K562 (cell line): ENCODE results near the gene PLXNA3. TPM values are rescaled to one million over a fixed set of nuclear protein-coding genes. Genes with fewer than 3 reads are reported as not detected.

Experiments
- BCOR ChIP-seq: fragments of 450-650 bp; IDR thresholded peaks from 2 replicates; pipeline ENCODE4 v1.6.1; 2016
- CHCHD3 ChIP-seq: fragments of 250-450 bp; sonication (Bioruptor Pico); IDR thresholded peaks from 2 replicates; pipeline ENCODE4 v2.1.2; 2022; ENCODE audit warnings: mild to moderate bottlenecking
- GABPB2 ChIP-seq: fragments of 250-450 bp; sonication (Bioruptor Pico); conservative IDR thresholded peaks from 2 replicates; pipeline ENCODE4 v1.5.1; 2021; ENCODE audit warnings: mild to moderate bottlenecking
- GTF2F1 ChIP-seq: IDR thresholded peaks from 2 replicates; pipeline ENCODE4 v1.6.1; 2011; ENCODE audit warnings: low read depth, low read length, improper control_type of control experiment
- HEY1 ChIP-seq: fragments of 250-450 bp; sonication (Bioruptor Pico); IDR thresholded peaks from 2 replicates; pipeline ENCODE4 v1.5.0; 2020; ENCODE audit warnings: mild to moderate bottlenecking, moderate library complexity, borderline replicate concordance
- HNRNPUL1 ChIP-seq: fragments of 200-400 bp; formaldehyde crosslinking; IDR thresholded peaks from 2 replicates; pipeline ENCODE4 v1.6.1; 2017; ENCODE audit warnings: low read length
- KDM1A ChIP-seq, 2 experiments: fragments of 450-650 bp; IDR thresholded peaks; 2 replicates each; pipeline ENCODE4 v1.6.1; 2016; ENCODE audit warnings: mild to moderate bottlenecking in 2 of 2
- L3MBTL2 ChIP-seq: fragments of 450-650 bp; IDR thresholded peaks from 2 replicates; pipeline ENCODE4 v1.6.1; 2016; ENCODE audit warnings: mild to moderate bottlenecking, moderate library complexity
- LARP7 ChIP-seq: fragments of 450-650 bp; IDR thresholded peaks from 2 replicates; pipeline ENCODE4 v1.6.1; 2016
- RREB1 ChIP-seq: fragments of 250-450 bp; sonication (Bioruptor Pico); IDR thresholded peaks from 2 replicates; pipeline ENCODE4 v1.4.0; 2020
- TAF7 ChIP-seq: fragments of 450-650 bp; IDR thresholded peaks from 2 replicates; pipeline ENCODE4 v1.6.1; 2016; ENCODE audit warnings: missing genetic modification characterization, missing compliant biosample characterization
- TCF7L2 ChIP-seq: fragments of 150-350 bp; IDR thresholded peaks from 2 replicates; pipeline ENCODE4 v1.6.1; 2016; ENCODE audit warnings: low read depth, mild to moderate bottlenecking, low read length, moderate library complexity
- TCFL5 ChIP-seq: fragments of 250-450 bp; sonication (Bioruptor Pico); conservative IDR thresholded peaks from 2 replicates; pipeline ENCODE4 v1.6.1; 2021; ENCODE audit warnings: mild to moderate bottlenecking, moderate library complexity, matching md5 sums
- ZEB2 ChIP-seq: fragments of 450-650 bp; IDR thresholded peaks from 2 replicates; pipeline ENCODE4 v1.6.1; 2016
- ZFX ChIP-seq: sonication (generic); formaldehyde crosslinking; IDR thresholded peaks from 2 replicates; pipeline ENCODE4 v1.8.0; 2022; ENCODE audit warnings: mild to moderate bottlenecking, missing genetic modification reagents, moderate library complexity
- ZNF436 ChIP-seq: fragments of 250-450, 450-650 bp; sonication (Bioruptor Pico); formaldehyde crosslinking; IDR thresholded peaks from 2 replicates; pipeline ENCODE4 v1.7.0; 2020; ENCODE audit warnings: mild to moderate bottlenecking
- ZNF518B ChIP-seq: fragments of 250-450 bp; sonication (Bioruptor Pico); IDR thresholded peaks from 2 replicates; pipeline ENCODE4 v1.5.0; 2021; ENCODE audit warnings: mild to moderate bottlenecking, moderate library complexity
- polyA plus RNA-seq, 8 experiments: library from polyadenylated mRNA; depleted of rRNA in 4 of 8; stranded (reverse) in 5 of 8; unstranded in 3 of 8; fragments of >200 nt; fragmentation: Nextera tagmentation in 2 of 8; fragmentation: Illumina TruSeq in 1 of 8; extraction: Ambion mirVana in 2 of 8; extraction: Trizol in 1 of 8; gene quantifications; 2 replicates each; pipeline versions ENCODE4 v1.2.1 to v1.2.3, GENCODE V29; 2011 to 2014; ENCODE audit warnings: inconsistent platforms in 1 of 8, missing spikeins in 1 of 8
- total RNA-seq, 7 experiments: library from RNA; depleted of rRNA in 6 of 7; stranded (reverse); fragments of >200 nt in 6 of 7; fragmentation: Illumina TruSeq in 2 of 7; extraction: Trizol in 2 of 7; gene quantifications; 2 replicates each; pipeline versions ENCODE4 v1.2.1 to v1.2.3, GENCODE V29; 2011 to 2021; ENCODE audit warnings: low replicate concordance in 1 of 7
- TF ChIP-seq, protein P1 (sequence below): fragments of 450-650 bp; IDR thresholded peaks from 2 replicates; pipeline ENCODE4 v1.6.1; 2016; ENCODE audit warnings: low read depth, mild to moderate bottlenecking, moderate library complexity
- TF ChIP-seq, protein P2 (sequence below): fragments of 250-450 bp; sonication (Bioruptor Pico); IDR thresholded peaks from 2 replicates; pipeline ENCODE4 v1.5.0; 2021; ENCODE audit warnings: mild to moderate bottlenecking, borderline replicate concordance

The PLXNA3 gene
- total and polyA plus RNA-seq, 9 of the 15 experiments (the other 6 are each of a cell fraction or from before 2014, with no cell fraction given), result 0.32 to 47.8 (median 7.5) TPM

- no peak for TF ChIP-seq ZNF436 (CRISPR knock-in tag)
- TF ChIP-seq, protein P1, sequence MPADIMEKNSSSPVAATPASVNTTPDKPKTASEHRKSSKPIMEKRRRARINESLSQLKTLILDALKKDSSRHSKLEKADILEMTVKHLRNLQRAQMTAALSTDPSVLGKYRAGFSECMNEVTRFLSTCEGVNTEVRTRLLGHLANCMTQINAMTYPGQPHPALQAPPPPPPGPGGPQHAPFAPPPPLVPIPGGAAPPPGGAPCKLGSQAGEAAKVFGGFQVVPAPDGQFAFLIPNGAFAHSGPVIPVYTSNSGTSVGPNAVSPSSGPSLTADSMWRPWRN, result no peak
- TF ChIP-seq, protein P2, sequence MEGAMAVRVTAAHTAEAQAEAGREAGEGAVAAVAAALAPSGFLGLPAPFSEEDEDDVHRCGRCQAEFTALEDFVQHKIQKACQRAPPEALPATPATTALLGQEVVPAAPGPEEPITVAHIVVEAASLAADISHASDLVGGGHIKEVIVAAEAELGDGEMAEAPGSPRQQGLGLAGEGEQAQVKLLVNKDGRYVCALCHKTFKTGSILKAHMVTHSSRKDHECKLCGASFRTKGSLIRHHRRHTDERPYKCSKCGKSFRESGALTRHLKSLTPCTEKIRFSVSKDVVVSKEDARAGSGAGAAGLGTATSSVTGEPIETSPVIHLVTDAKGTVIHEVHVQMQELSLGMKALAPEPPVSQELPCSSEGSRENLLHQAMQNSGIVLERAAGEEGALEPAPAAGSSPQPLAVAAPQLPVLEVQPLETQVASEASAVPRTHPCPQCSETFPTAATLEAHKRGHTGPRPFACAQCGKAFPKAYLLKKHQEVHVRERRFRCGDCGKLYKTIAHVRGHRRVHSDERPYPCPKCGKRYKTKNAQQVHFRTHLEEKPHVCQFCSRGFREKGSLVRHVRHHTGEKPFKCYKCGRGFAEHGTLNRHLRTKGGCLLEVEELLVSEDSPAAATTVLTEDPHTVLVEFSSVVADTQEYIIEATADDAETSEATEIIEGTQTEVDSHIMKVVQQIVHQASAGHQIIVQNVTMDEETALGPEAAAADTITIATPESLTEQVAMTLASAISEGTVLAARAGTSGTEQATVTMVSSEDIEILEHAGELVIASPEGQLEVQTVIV, result no peak
- TF ChIP-seq ZNF518B (CRISPR knock-in tag), result no peak
- no peak for TF ChIP-seq TAF7
- TF ChIP-seq ZFX (CRISPR knock-in tag), result no peak
- no peak for TF ChIP-seq HNRNPUL1
- TF ChIP-seq TCFL5 (CRISPR knock-in tag), result no peak
- TF ChIP-seq ZEB2, result peak; percentile 77
- TF ChIP-seq L3MBTL2, result peak; percentile 32; the same call in 1 of the 2 replicates
- no peak for TF ChIP-seq GTF2F1
- no peak for TF ChIP-seq GABPB2 (CRISPR knock-in tag)
- peak; percentile 90 for TF ChIP-seq BCOR
- no peak for TF ChIP-seq LARP7
- TF ChIP-seq CHCHD3 (CRISPR knock-in tag), result no peak
- TF ChIP-seq KDM1A (IDR thresholded peaks at IDR 0.05), result peak; percentile 44 to 68; a peak in 3 of 4 replicates
- no peak for TF ChIP-seq HEY1 (CRISPR knock-in tag)
- no peak for TF ChIP-seq RREB1 (CRISPR knock-in tag)
- no peak for TF ChIP-seq TCF7L2
These were observed 37.4 kb downstream of the PLXNA3 start (continued) for GRCh38 chrX:154495472-154495922.
